A549 (cell line): Measurements from ENCODE around the gene LRRC7. TPM values are rescaled to one million over a fixed set of nuclear protein-coding genes. Genes with fewer than 3 reads are reported as not detected.

ENCODE experiments used
- ATAC-seq, 2 experiments: fragments of 200-7000 bp in 1 of 2; fragments of >200 bp in 1 of 2; cut with Nextera tagmentation in 1 of 2; cut with Tn5 transposase in 1 of 2; 3 replicates each; pipeline versions ENCODE4 v1.8.0 to v1.9.1; 2018 to 2020; ENCODE audit warnings: mild to moderate bottlenecking in 1 of 2, moderate library complexity in 1 of 2
- CTCF ChIA-PET: fragments of 300-600 bp; sonication (Branson Sonifier 250); formaldehyde crosslinking; extraction: SDS; loops from one replicate; lab custom pipeline; 2021; ENCODE audit warnings: antibody characterized with exemption, inconsistent platforms; lab: Yijun Ruan, JAX
- POLR2A ChIA-PET: fragments of 350-600 bp; formaldehyde crosslinking; extraction: SDS; loops from one replicate; lab custom pipeline; 2021; ENCODE audit warnings: antibody characterized with exemption, inconsistent platforms; lab: Yijun Ruan, JAX
- DNase-seq, 2 experiments: peaks; one replicate each; pipeline versions ENCODE4 v3.0.0 to v3.0.0-alpha.2; 2011 to 2016; ENCODE audit warnings: low read depth in 1 of 2, low spot score in 1 of 2
- FAIRE-seq: peaks from 2 replicates; lab custom pipeline; 2011; peaks lifted over from hg19 to GRCh38; lab: Jason Lieb, UNC
- H3K27ac ChIP-seq, 2 experiments: fragments of >200 bp; sonication (Bioruptor Twin); formaldehyde crosslinking; 3 replicates each; pipeline ENCODE4 v1.5.1; 2016 to 2017
- H3K4me1 ChIP-seq: fragments of >200 bp; sonication (Bioruptor Twin); formaldehyde crosslinking; 3 replicates; pipeline ENCODE4 v1.6.1; 2016
- H3K4me2 ChIP-seq: fragments of >200 bp; sonication (Bioruptor Twin); formaldehyde crosslinking; 3 replicates; pipeline ENCODE4 v1.6.1; 2016
- H3K4me3 ChIP-seq: fragments of >200 bp; sonication (Bioruptor Twin); formaldehyde crosslinking; 3 replicates; pipeline ENCODE4 v1.5.1; 2016
- H3K9me3 ChIP-seq: fragments of >200 bp; sonication (Bioruptor Twin); formaldehyde crosslinking; 3 replicates; pipeline ENCODE4 v1.6.1; 2016
- BHLHE40 ChIP-seq: IDR thresholded peaks from 2 replicates; pipeline ENCODE4 v1.6.1; 2012; ENCODE audit warnings: low read depth, low read length, inconsistent platforms
- CBX2 ChIP-seq: fragments of 200-600 bp; sonication (generic); IDR thresholded peaks from 2 replicates; pipeline ENCODE4 v1.6.1; 2016; ENCODE audit warnings: low read depth, mild to moderate bottlenecking, borderline replicate concordance
- CHD2 ChIP-seq: fragments of 150-350 bp; IDR thresholded peaks from 2 replicates; pipeline ENCODE4 v1.6.1; 2014; ENCODE audit warnings: low read length; ENCODE audit not compliant: partially characterized antibody
- EHF ChIP-seq: fragments of 250-450 bp; sonication (Bioruptor Pico); IDR thresholded peaks from 2 replicates; pipeline ENCODE4 v1.5.0; 2020; ENCODE audit warnings: mild to moderate bottlenecking
- ESRRA ChIP-seq: fragments of 150-350 bp; IDR thresholded peaks from 2 replicates; pipeline ENCODE4 v1.6.1; 2014; ENCODE audit warnings: mild to moderate bottlenecking, low read length, borderline replicate concordance
- FOSB ChIP-seq: fragments of 250-450 bp; sonication (Bioruptor Pico); IDR thresholded peaks from 2 replicates; pipeline ENCODE4 v1.5.0; 2020; ENCODE audit warnings: mild to moderate bottlenecking, moderate library complexity
- FOSL2 ChIP-seq, 2 experiments: fragments of 450-650 bp in 1 of 2; fragments of >200 bp in 1 of 2; sonication (Bioruptor Twin) in 1 of 2; formaldehyde crosslinking; IDR thresholded peaks; 2 replicates each; pipeline versions ENCODE4 v1.5.0 to v1.6.1; 2016 to 2020; ENCODE audit warnings: mild to moderate bottlenecking in 1 of 2, moderate library complexity in 1 of 2
- GATA3 ChIP-seq: IDR thresholded peaks from 2 replicates; pipeline ENCODE4 v1.6.1; 2012; ENCODE audit warnings: borderline replicate concordance
- HES2 ChIP-seq: fragments of >200 bp; sonication (Bioruptor Twin); formaldehyde crosslinking; IDR thresholded peaks from 2 replicates; pipeline ENCODE4 v1.6.1; 2016
- HEYL ChIP-seq: fragments of 250-450 bp; sonication (Bioruptor Pico); IDR thresholded peaks from 2 replicates; pipeline ENCODE4 v1.8.0; 2021; ENCODE audit warnings: mild to moderate bottlenecking, moderate library complexity
- HOXA7 ChIP-seq: fragments of 250-450 bp; sonication (Bioruptor Pico); IDR thresholded peaks from 2 replicates; pipeline ENCODE4 v1.5.0; 2020; ENCODE audit warnings: mild to moderate bottlenecking, moderate library complexity
- HOXB5 ChIP-seq: fragments of 250-450 bp; sonication (Bioruptor Pico); IDR thresholded peaks from 2 replicates; pipeline ENCODE4 v1.5.0; 2020; ENCODE audit warnings: mild to moderate bottlenecking, moderate library complexity
- KDM1A ChIP-seq: fragments of 200-600 bp; sonication (generic); IDR thresholded peaks from 2 replicates; pipeline ENCODE4 v1.6.1; 2016; ENCODE audit warnings: low read depth, mild to moderate bottlenecking
- KDM5A ChIP-seq: fragments of 200-600 bp; sonication (generic); IDR thresholded peaks from 2 replicates; pipeline ENCODE4 v1.6.1; 2016; ENCODE audit warnings: antibody characterized with exemption, mild to moderate bottlenecking
- MAZ ChIP-seq: fragments of 150-350 bp; IDR thresholded peaks from 2 replicates; pipeline ENCODE4 v1.6.1; 2014; ENCODE audit warnings: antibody characterized with exemption, low read depth, low read length, borderline replicate concordance
- MYC ChIP-seq: IDR thresholded peaks from 2 replicates; pipeline ENCODE4 v1.6.1; 2012; ENCODE audit warnings: mild to moderate bottlenecking, inconsistent platforms, low read length, improper control_type of control experiment, borderline replicate concordance
- NPAS2 ChIP-seq: fragments of 250-450 bp; sonication (Bioruptor Pico); IDR thresholded peaks from 2 replicates; pipeline ENCODE4 v1.8.0; 2022; ENCODE audit warnings: mild to moderate bottlenecking, moderate library complexity, borderline replicate concordance
- NR3C1 ChIP-seq: fragments of >200 bp; sonication (Bioruptor Twin); formaldehyde crosslinking; IDR thresholded peaks from 3 replicates; pipeline ENCODE4 v1.6.1; 2017
- PHF8 ChIP-seq: fragments of 200-600 bp; sonication (generic); IDR thresholded peaks from 2 replicates; pipeline ENCODE4 v1.6.1; 2016; ENCODE audit warnings: low read depth, mild to moderate bottlenecking, antibody characterized with exemption, moderate library complexity, borderline replicate concordance
- POLR2AphosphoS2 ChIP-seq: conservative IDR thresholded peaks from 2 replicates; pipeline ENCODE4 v1.6.1; 2012; ENCODE audit warnings: low read length, improper control_type of control experiment, inconsistent platforms
- SMC3 ChIP-seq: fragments of >200 bp; sonication (Bioruptor Twin); formaldehyde crosslinking; IDR thresholded peaks from 3 replicates; pipeline ENCODE4 v1.6.1; 2018; ENCODE audit warnings: inconsistent platforms
- ZC3H11A ChIP-seq: fragments of 450-650 bp; IDR thresholded peaks from 2 replicates; pipeline ENCODE4 v1.6.1; 2014; ENCODE audit warnings: antibody characterized with exemption, mild to moderate bottlenecking
- ZFP36 ChIP-seq: fragments of 450-650 bp; IDR thresholded peaks from 2 replicates; pipeline ENCODE4 v1.6.1; 2014; ENCODE audit warnings: borderline replicate concordance; ENCODE audit not compliant: partially characterized antibody
- WGBS: methylation state at CpG from one replicate; pipeline ENCODE4 v1.1.6; 2017; ENCODE audit errors: missing lambda C conversion rate; 5-methylcytosine and 5-hydroxymethylcytosine counted together
- polyA plus RNA-seq, 4 experiments: library from polyadenylated mRNA; depleted of rRNA in 3 of 4; stranded (reverse); fragments of >200 nt; fragmentation: RNase III in 1 of 4; extraction: RNeasy Plus Mini Kit Qiagen cat#74134 plus additional on column Dnase treatment in 1 of 4; gene quantifications; 2 replicates in 3 of 4; 3 replicates in 1 of 4; pipeline ENCODE4 v1.2.3, GENCODE V29; 2011 to 2017
- TF ChIP-seq, protein P1 (sequence below): IDR thresholded peaks from 2 replicates; pipeline ENCODE4 v1.6.1; 2012

The LRRC7 gene
- polyA plus RNA-seq, 2 of the 4 experiments (the other 2 are of a cell fraction) = not detected

- H3K4me1 ChIP-seq = no peaks in the 10 kb centered on the region
- H3K4me2 ChIP-seq = no peak overlapping the region
- TF ChIP-seq, protein P1, sequence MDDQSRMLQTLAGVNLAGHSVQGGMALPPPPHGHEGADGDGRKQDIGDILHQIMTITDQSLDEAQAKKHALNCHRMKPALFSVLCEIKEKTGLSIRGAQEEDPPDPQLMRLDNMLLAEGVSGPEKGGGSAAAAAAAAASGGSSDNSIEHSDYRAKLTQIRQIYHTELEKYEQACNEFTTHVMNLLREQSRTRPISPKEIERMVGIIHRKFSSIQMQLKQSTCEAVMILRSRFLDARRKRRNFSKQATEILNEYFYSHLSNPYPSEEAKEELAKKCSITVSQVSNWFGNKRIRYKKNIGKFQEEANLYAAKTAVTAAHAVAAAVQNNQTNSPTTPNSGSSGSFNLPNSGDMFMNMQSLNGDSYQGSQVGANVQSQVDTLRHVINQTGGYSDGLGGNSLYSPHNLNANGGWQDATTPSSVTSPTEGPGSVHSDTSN = no peak
- TF ChIP-seq BHLHE40 (no peak), GATA3 (no peak), MYC (no peak), PHF8 (no peak)
- no peak overlapping the region for H3K4me3 ChIP-seq
- ATAC-seq (no peak), FAIRE-seq (no peak), DNase-seq (no peak)
- POLR2A ChIA-PET = no interaction called here
- no peak overlapping the region for H3K27ac ChIP-seq
- CTCF ChIA-PET = interaction anchor here (1.2 kb wide), 1 partner anchor 8 kb away, joined by 3 read pairs; no protein-coding TSS in a partner anchor
- 15% methylated on average over 1 of the region's 1 CpG for WGBS
- H3K9me3 ChIP-seq = no peaks in the 10 kb centered on the region
Measured at GRCh38 chr1:70024272-70024671, 456.6 kb downstream of the LRRC7 start.

GRCh38 chr1:70025052-70025451, 457.3 kb downstream of the LRRC7 start:
- Histone ChIP-seq H3K4me3 (no peak overlapping the region), H3K4me1 (no peaks in the 10 kb centered on the region), H3K9me3 (no peaks in the 10 kb centered on the region), H3K27ac (no peak overlapping the region), H3K4me2 (no peak overlapping the region)
- ATAC-seq = no peak
- CTCF ChIA-PET = interaction anchor here (1.2 kb wide), 1 partner anchor 9 kb away, joined by 3 read pairs; no protein-coding TSS in a partner anchor
- TF ChIP-seq NPAS2 (CRISPR knock-in tag) (no peak), ZFP36 (no peak), ESRRA (no peak), GATA3 (no peak), FOSL2 (IDR thresholded peaks at IDR 0.05) (no peak), FOSL2 (CRISPR knock-in tag; IDR thresholded peaks at IDR 0.05) (no peak), PHF8 (no peak), CHD2 (no peak), POLR2AphosphoS2 (no peak), SMC3 (no peak), FOSB (CRISPR knock-in tag) (no peak), HOXB5 (CRISPR knock-in tag) (no peak), NR3C1 (no peak), KDM1A (no peak), ZC3H11A (no peak), BHLHE40 (no peak), HEYL (no peak), EHF (no peak), KDM5A (no peak), HES2 (no peak)
- TF ChIP-seq, protein P1 = no peak
- DNase-seq = no peak
- POLR2A ChIA-PET = no interaction called here
- FAIRE-seq = no peak

DNA sequence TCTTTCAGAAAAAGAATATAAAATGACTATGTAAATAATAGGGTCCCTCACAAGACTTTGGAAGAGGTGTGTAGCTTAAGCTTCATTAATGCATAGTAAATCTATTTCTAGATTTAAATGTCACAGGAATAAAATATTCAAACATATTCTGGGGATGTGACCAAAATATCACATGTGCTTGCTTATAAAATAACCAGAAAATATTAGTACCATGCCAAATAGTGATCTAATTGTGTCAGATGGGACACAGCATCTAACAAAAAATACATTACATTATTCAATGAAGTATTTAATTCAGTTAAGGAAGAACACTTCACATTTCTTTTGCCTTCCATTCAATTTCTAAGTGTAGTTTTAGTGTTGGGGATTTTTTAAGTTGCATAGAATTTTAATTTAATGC, 458.1 kb downstream of the LRRC7 start:
- DNase-seq = no peak
- ATAC-seq = no peak
- no peak overlapping the region for H3K4me2 ChIP-seq
- TF ChIP-seq CBX2 (no peak), HOXA7 (no peak), MAZ (no peak)
- TF ChIP-seq, protein P1 = no peak
- TF ChIP-seq, all 56 proteins: peak for 0
- H3K4me1 ChIP-seq = no peaks in the 10 kb centered on the region
- FAIRE-seq = no peak
- CTCF ChIA-PET = no interaction called here
- no peak overlapping the region for H3K4me3 ChIP-seq
- POLR2A ChIA-PET = no interaction called here
- H3K9me3 ChIP-seq = no peaks in the 10 kb centered on the region
- H3K27ac ChIP-seq = no peak overlapping the region
